HG03066 (cell line): Measurements from ENCODE around the gene IQSEC1.
A peak's percentile ranks its signal among the peaks of the same experiment; 100 is the strongest.

Source experiments
- ATAC-seq: cut with Tn5 transposase; IDR thresholded peaks from one replicate; pipeline ENCODE4 v1.9.1; 2021; ENCODE audit warnings: low read depth; ENCODE audit not compliant: unreplicated experiment

The IQSEC1 gene

GRCh38 chr3:12975748-12976522, 97.3 kb downstream of the IQSEC1 start:
- no peak for ATAC-seq

GRCh38 chr3:12974819-12975218, 98.4 kb downstream of the IQSEC1 start:
- no peak for ATAC-seq

GRCh38 chr3:12974334-12974733, 98.9 kb downstream of the IQSEC1 start:
- ATAC-seq = no peak

GRCh38 chr3:12973827-12974226, 99.4 kb downstream of the IQSEC1 start:
- ATAC-seq = no peak

GRCh38 chr3:12972781-12973702, 100.2 kb downstream of the IQSEC1 start:
- ATAC-seq = no peak

- ATAC-seq = no peak
These were observed 101.2 kb downstream of the IQSEC1 start for GRCh38 chr3:12972043-12972442.

- no peak for ATAC-seq
These were observed 102.5 kb downstream of the IQSEC1 start for GRCh38 chr3:12970684-12971083.

GRCh38 chr3:12969486-12969885, 103.7 kb downstream of the IQSEC1 start:
- ATAC-seq = no peak

GRCh38 chr3:12968541-12968940, 104.7 kb downstream of the IQSEC1 start:
- no peak for ATAC-seq

- peak; percentile 80 for ATAC-seq
These were observed 105.5 kb downstream of the IQSEC1 start for GRCh38 chr3:12967606-12968351.

GRCh38 chr3:12966847-12967605, 106.2 kb downstream of the IQSEC1 start:
- peak; percentile 4 for ATAC-seq

- no peak for ATAC-seq
These were observed 107.0 kb downstream of the IQSEC1 start for GRCh38 chr3:12965999-12966846.

GRCh38 chr3:12964711-12965612, 108.3 kb downstream of the IQSEC1 start:
- no peak for ATAC-seq

GRCh38 chr3:12963922-12964701, 109.1 kb downstream of the IQSEC1 start:
- ATAC-seq = no peak

- no peak for ATAC-seq
These were observed 109.9 kb downstream of the IQSEC1 start for GRCh38 chr3:12963231-12963896.

- no peak for ATAC-seq
These were observed 110.9 kb downstream of the IQSEC1 start for GRCh38 chr3:12962292-12962691.

GRCh38 chr3:12961697-12962036, 111.6 kb downstream of the IQSEC1 start:
- no peak for ATAC-seq
